GM23248 (cell line): ENCODE data around the gene CLIC4. TPM values are rescaled to one million over a fixed set of nuclear protein-coding genes. Genes with fewer than 3 reads are reported as not detected.

ENCODE experiments used
- DNase-seq: peaks from one replicate; pipeline ENCODE4 v3.0.0-alpha.2; 2015
- H2AFZ ChIP-seq: fragments of 200-600 bp; sonication (generic); 2 replicates; pipeline ENCODE4 v1.6.1; 2016; ENCODE audit warnings: antibody characterized with exemption
- H3F3A ChIP-seq: fragments of 200-600 bp; sonication (generic); 2 replicates; pipeline ENCODE4 v1.6.1; 2016; ENCODE audit warnings: mild to moderate bottlenecking, antibody characterized with exemption, mixed run types; ENCODE audit not compliant: insufficient read depth
- H3K27ac ChIP-seq: fragments of 200-600 bp; sonication (generic); 2 replicates; pipeline ENCODE4 v1.5.1; 2016; ENCODE audit warnings: mild to moderate bottlenecking
- H3K27me3 ChIP-seq: fragments of 200-600 bp; sonication (generic); replicated peaks from 2 replicates; pipeline ENCODE4 v1.6.1; 2016; ENCODE audit warnings: mild to moderate bottlenecking; ENCODE audit not compliant: insufficient read depth
- H3K36me3 ChIP-seq: fragments of 200-600 bp; sonication (generic); 2 replicates; pipeline ENCODE4 v1.6.1; 2016; ENCODE audit warnings: low read depth, mild to moderate bottlenecking
- H3K4me1 ChIP-seq: fragments of 200-600 bp; sonication (generic); 2 replicates; pipeline ENCODE4 v1.6.1; 2016; ENCODE audit warnings: mild to moderate bottlenecking; ENCODE audit not compliant: insufficient read depth
- H3K4me2 ChIP-seq: fragments of 200-600 bp; sonication (generic); one replicate; pipeline ENCODE4 v1.6.1; 2016; ENCODE audit warnings: mild to moderate bottlenecking; ENCODE audit not compliant: unreplicated experiment
- H3K4me3 ChIP-seq: fragments of 200-600 bp; sonication (generic); 2 replicates; pipeline ENCODE4 v1.5.1; 2016; ENCODE audit warnings: mild to moderate bottlenecking
- H3K79me2 ChIP-seq: fragments of 200-600 bp; sonication (generic); 2 replicates; pipeline ENCODE4 v1.6.1; 2016; ENCODE audit warnings: mild to moderate bottlenecking; ENCODE audit not compliant: insufficient read depth
- H3K9ac ChIP-seq: fragments of 200-600 bp; sonication (generic); 2 replicates; pipeline ENCODE4 v1.6.1; 2016; ENCODE audit warnings: mild to moderate bottlenecking
- H3K9me2 ChIP-seq: fragments of 200-600 bp; sonication (generic); 2 replicates; pipeline ENCODE4 v1.6.1; 2016; ENCODE audit warnings: mixed run types, mild to moderate bottlenecking, moderate library complexity; ENCODE audit not compliant: insufficient read depth
- H3K9me3 ChIP-seq: fragments of 200-600 bp; sonication (generic); one replicate; pipeline ENCODE4 v1.6.1; 2017; ENCODE audit warnings: low read depth
- H4K20me1 ChIP-seq: fragments of 200-600 bp; sonication (generic); 2 replicates; pipeline ENCODE4 v1.6.0; 2016; ENCODE audit not compliant: insufficient read depth
- EZH2 ChIP-seq: fragments of 200-600 bp; sonication (generic); IDR thresholded peaks from 2 replicates; pipeline ENCODE4 v1.6.1; 2018; ENCODE audit warnings: antibody characterized with exemption, mild to moderate bottlenecking; ENCODE audit not compliant: insufficient read depth, poor library complexity, severe bottlenecking
- EZH2phosphoT487 ChIP-seq: fragments of 200-600 bp; sonication (generic); IDR thresholded peaks from 2 replicates; pipeline ENCODE4 v1.6.1; 2018; ENCODE audit warnings: antibody characterized with exemption, moderate library complexity, mild to moderate bottlenecking, low read depth; ENCODE audit not compliant: insufficient read depth
- WGBS, 2 experiments: methylation state at CpG; one replicate each; pipeline ENCODE4 v1.1.6; 2015 to 2017; ENCODE audit warnings: low lambda C conversion rate in 2 of 2, low coverage in 1 of 2; ENCODE audit errors: missing lambda C conversion rate in 2 of 2; 5-methylcytosine and 5-hydroxymethylcytosine counted together
- in situ Hi-C: fragments of 300-500 bp; cut with MboI; formaldehyde crosslinking; loops from 2 replicates; pipeline ENCODE4 v1.15.0; 2020
- polyA plus RNA-seq: library from polyadenylated mRNA; unstranded; fragments of >200 nt; fragmentation: Nextera tagmentation; extraction: Ambion mirVana; gene quantifications from 2 replicates; pipeline ENCODE4 v1.2.1, GENCODE V29; 2016
- total RNA-seq: library from RNA; depleted of rRNA; stranded (reverse); fragments of >200 nt; shearing (Covaris generic); gene quantifications from 2 replicates; pipeline ENCODE4 v1.2.3, GENCODE V29; 2014

Gene CLIC4
- total and polyA plus RNA-seq, 2 experiments from 2014 or later: 1,380 to 1,665 TPM

- 76 to 81% methylated on average over 3 of the region's 3 CpGs for WGBS, 2 experiments
- Histone ChIP-seq H3K9me2 (no peaks in the 10 kb centered on the region), H3K4me3 (no peak overlapping the region), H3K9me3 (no peaks in the 10 kb centered on the region), H2AFZ (no peak overlapping the region), H4K20me1 (peaks cover 85% of the 10 kb centered on the region), H3F3A (peaks cover 91% of the 10 kb centered on the region), H3K79me2 (peaks cover 94% of the 10 kb centered on the region), H3K36me3 (peaks cover 51% of the 10 kb centered on the region), H3K4me1 (peaks cover 65% of the 10 kb centered on the region), H3K9ac (no peak overlapping the region), H3K4me2 (no peak overlapping the region), H3K27ac (peak overlapping the region; percentile 20), H3K27me3 (no peaks in the 10 kb centered on the region)
- in situ Hi-C loops: loop anchor here (10.0 kb wide), 1 partner anchor 143 kb away; no protein-coding TSS in a partner anchor
- no peak for TF ChIP-seq EZH2
- TF ChIP-seq EZH2phosphoT487: no peak
- no peak for DNase-seq
Measured at GRCh38 chr1:24827379-24828135, 82.3 kb downstream of the CLIC4 start.

- Histone ChIP-seq H4K20me1 (peaks cover 78% of the 10 kb centered on the region), H3K9me2 (no peaks in the 10 kb centered on the region), H2AFZ (no peak overlapping the region), H3K4me2 (no peak overlapping the region), H3K9me3 (no peaks in the 10 kb centered on the region), H3K27ac (peak overlapping the region; percentile 42), H3K36me3 (peaks cover 43% of the 10 kb centered on the region), H3F3A (peaks cover 83% of the 10 kb centered on the region), H3K4me1 (peaks cover 57% of the 10 kb centered on the region), H3K27me3 (no peaks in the 10 kb centered on the region), H3K9ac (0 out of 2 replicates have a peak overlapping the region, but pooled peaks have one; percentile 24), H3K79me2 (peaks cover 87% of the 10 kb centered on the region), H3K4me3 (no peak overlapping the region)
- DNase-seq: no peak
- WGBS, 2 experiments: 88 to 91% methylated on average over 4 of the region's 4 CpGs
- in situ Hi-C loops: loop anchor here (10.0 kb wide), 1 partner anchor 144 kb away; no protein-coding TSS in a partner anchor
- TF ChIP-seq EZH2phosphoT487 (no peak), EZH2 (no peak)
Measured at GRCh38 chr1:24828183-24828886, 83.1 kb downstream of the CLIC4 start.

GRCh38 chr1:24828887-24829192 lies 83.6 kb downstream of the CLIC4 start:
- WGBS, 2 experiments: 97 to 100% methylated on average over 2 of the region's 2 CpGs
- Histone ChIP-seq H4K20me1 (peaks cover 74% of the 10 kb centered on the region), H3K9me3 (no peaks in the 10 kb centered on the region), H3K27me3 (no peaks in the 10 kb centered on the region), H3K79me2 (peaks cover 81% of the 10 kb centered on the region), H3K27ac (peak overlapping the region; percentile 42), H3F3A (peaks cover 79% of the 10 kb centered on the region), H2AFZ (no peak overlapping the region), H3K4me2 (no peak overlapping the region), H3K9ac (0 out of 2 replicates have a peak overlapping the region, but pooled peaks have one; percentile 24), H3K4me1 (peaks cover 52% of the 10 kb centered on the region), H3K9me2 (no peaks in the 10 kb centered on the region), H3K36me3 (peaks cover 43% of the 10 kb centered on the region), H3K4me3 (no peak overlapping the region)
- in situ Hi-C loops: loop anchor here (10.0 kb wide), 1 partner anchor 144 kb away; no protein-coding TSS in a partner anchor
- no peak for DNase-seq
- no peak for TF ChIP-seq EZH2
- no peak for TF ChIP-seq EZH2phosphoT487

- Histone ChIP-seq H3K9ac (peak overlapping the region; percentile 24; the same call in 1 of the 2 replicates), H3K9me3 (no peaks in the 10 kb centered on the region), H3K79me2 (peaks cover 72% of the 10 kb centered on the region), H3K36me3 (peaks cover 46% of the 10 kb centered on the region), H3K27ac (no peak overlapping the region; the same call in 1 of the 2 replicates), H3K4me2 (no peak overlapping the region), H3K4me1 (peaks cover 54% of the 10 kb centered on the region), H4K20me1 (peaks cover 59% of the 10 kb centered on the region), H3K9me2 (no peaks in the 10 kb centered on the region), H2AFZ (no peak overlapping the region), H3K4me3 (no peak overlapping the region), H3F3A (peaks cover 66% of the 10 kb centered on the region), H3K27me3 (no peaks in the 10 kb centered on the region)
- WGBS, 2 experiments: 49 to 51% methylated on average over 3 of the region's 3 CpGs
- peak; percentile 66 for DNase-seq
- TF ChIP-seq EZH2phosphoT487: no peak
- TF ChIP-seq EZH2: no peak
- in situ Hi-C loops: no loop called here
Measured at GRCh38 chr1:24830680-24831272, 85.5 kb downstream of the CLIC4 start.
